A673 (cell line): ENCODE data around the gene MRPL12. TPM values are rescaled to one million over a fixed set of nuclear protein-coding genes. Genes with fewer than 3 reads are reported as not detected.

Source experiments
- Bru-seq: library from RNA; stranded (reverse); fragments of 400-500 nt; gene quantifications from one replicate; lab custom pipeline; 2021; lab: Mats Ljungman, UMichigan
- BruChase-seq, 2 experiments: library from RNA; stranded (reverse); fragments of 400-500 nt; gene quantifications; one replicate each; lab custom pipeline; 2021; lab: Mats Ljungman, UMichigan
- BruUV-seq: library from RNA; stranded (reverse); fragments of 400-500 nt; replicated peaks from 2 replicates; lab custom pipeline; 2021; lab: Mats Ljungman, UMichigan
- CTCF ChIA-PET: fragments of 300-600 bp; sonication (Branson Sonifier 250); formaldehyde crosslinking; loops from one replicate; lab custom pipeline; 2022; ENCODE audit warnings: antibody characterized with exemption; lab: Charles Lee
- POLR2A ChIA-PET: fragments of 300-600 bp; sonication (Branson Sonifier 250); formaldehyde crosslinking; loops from one replicate; lab custom pipeline; 2022; ENCODE audit warnings: antibody characterized with exemption; ENCODE audit not compliant: low non-redundant PET; lab: Charles Lee
- DNase-seq: peaks from one replicate; pipeline ENCODE4 v3.0.0-alpha.2; 2015; ENCODE audit warnings: low spot score
- H3K27ac ChIP-seq: fragments of 200-600 bp; sonication (generic); 2 replicates; pipeline ENCODE4 v1.5.1; 2016; ENCODE audit warnings: mixed run types, low read depth, mild to moderate bottlenecking, mixed read lengths, antibody characterized with exemption, low read length; ENCODE audit not compliant: poor library complexity, severe bottlenecking
- H3K27me3 ChIP-seq: fragments of 200-600 bp; sonication (generic); replicated peaks from 2 replicates; pipeline ENCODE4 v1.6.1; 2017; ENCODE audit warnings: mixed run types, low read depth, mild to moderate bottlenecking, mixed read lengths, antibody characterized with exemption, low read length; ENCODE audit not compliant: insufficient read depth, poor library complexity
- H3K36me3 ChIP-seq: fragments of 200-600 bp; sonication (generic); 2 replicates; pipeline ENCODE4 v1.6.1; 2016; ENCODE audit warnings: mixed run types, mild to moderate bottlenecking, mixed read lengths, antibody characterized with exemption, low read length; ENCODE audit not compliant: insufficient read depth, poor library complexity, severe bottlenecking
- H3K4me1 ChIP-seq: fragments of 200-600 bp; sonication (generic); 2 replicates; pipeline ENCODE4 v1.6.1; 2017; ENCODE audit warnings: mixed run types, mild to moderate bottlenecking, mixed read lengths, antibody characterized with exemption, low read length; ENCODE audit not compliant: insufficient read depth, poor library complexity, severe bottlenecking
- H3K4me3 ChIP-seq: fragments of 200-600 bp; sonication (generic); 2 replicates; pipeline ENCODE4 v1.5.1; 2016; ENCODE audit warnings: low read depth, mixed run types, mild to moderate bottlenecking, mixed read lengths, low read length; ENCODE audit not compliant: poor library complexity, severe bottlenecking
- H3K9me3 ChIP-seq: fragments of 200-600 bp; sonication (generic); 2 replicates; pipeline ENCODE4 v1.6.1; 2016; ENCODE audit warnings: mixed run types, low read depth, mild to moderate bottlenecking, mixed read lengths, antibody characterized with exemption, low read length; ENCODE audit not compliant: poor library complexity, severe bottlenecking
- CTCF ChIP-seq: fragments of 300-800, 200-600 bp; sonication (generic); conservative IDR thresholded peaks from 2 replicates; pipeline ENCODE4 v1.5.1; 2017; ENCODE audit warnings: low read depth, mild to moderate bottlenecking, antibody characterized with exemption, low read length, moderate library complexity, mixed read lengths
- EZH2 ChIP-seq: fragments of 200-600 bp; sonication (generic); IDR thresholded peaks from 2 replicates; pipeline ENCODE4 v1.6.1; 2017; ENCODE audit warnings: borderline replicate concordance, low read depth, mild to moderate bottlenecking, mixed read lengths, antibody characterized with exemption, low read length; ENCODE audit not compliant: poor library complexity, severe bottlenecking
- intact Hi-C: fragments of 100-400 bp; cut with micrococcal nuclease; formaldehyde crosslinking; loops from one replicate; pipeline ENCODE4 v1.10.0; 2022; ENCODE audit not compliant: unreplicated experiment
- long read RNA-seq: library from polyadenylated mRNA; stranded (forward); transcript quantifications from one replicate; pipeline ENCODE4 v2.0.0, GENCODE V29; 2022
- total RNA-seq: library from RNA; stranded (reverse); gene quantifications from 2 replicates; pipeline ENCODE4 v1.2.3, GENCODE V29; 2021

The MRPL12 gene
- total RNA-seq = 184 and 186 TPM in 2 replicates
- percentile 96 among the genes with signal in this experiment for Bru-seq, nascent RNA
- percentile 97 among the genes with signal in this experiment for BruChase-seq, experiment 1, labeled RNA remaining after a 2-hour chase
- percentile 98 among the genes with signal in this experiment for BruChase-seq, experiment 2, labeled RNA remaining after a 6-hour chase
- long read RNA-seq, transcript MRPL12-201 (5 exons, 1,028 nt) = major isoform, 94 of 97 reads
- long read RNA-seq, partial matches to known transcripts = 3 of 97 reads
- long read RNA-seq, other reads (novel, unspliced or antisense) = 0 of 97 reads

- POLR2A ChIA-PET = no interaction called here
- CTCF ChIA-PET = no interaction called here
- no peak for TF ChIP-seq CTCF
- TF ChIP-seq EZH2 = no peak
- Histone ChIP-seq H3K4me3 (peak within 1 kb of the TSS; percentile 98), H3K4me1 (peaks cover 23% of the 10 kb centered on the region), H3K9me3 (no peaks in the 10 kb centered on the region), H3K36me3 (peaks cover 69% of the 10 kb centered on the region), H3K27me3 (no peaks in the 10 kb centered on the region), H3K27ac (peak within 1 kb of the TSS; percentile 97)
- intact Hi-C loops = no loop called here
- no TSS peak for BruUV-seq
- peak; percentile 97 for DNase-seq
These were observed at the start of gene MRPL12 for GRCh38 chr17:81702934-81703746. Gene MRPL12, plus strand, starts transcription at chr17:81703367. Its CDS starts 135 bp downstream, at chr17:81703502.

- no peak overlapping the region for H3K27ac ChIP-seq
- no peak for TF ChIP-seq EZH2
These were observed 47.6 kb upstream of the MRPL12 start for GRCh38 chr17:81655378-81656117.

GRCh38 chr17:81656118-81656743 lies 46.9 kb upstream of the MRPL12 start, which contains the start of gene PDE6G:
Gene PDE6G, minus strand, starts transcription at chr17:81656542. Its CDS starts 3,237 bp downstream, at chr17:81653305.
- H3K27me3 ChIP-seq = no peaks in the 10 kb centered on the region
- DNase-seq = no peak
- no peak within 1 kb of the TSS for H3K4me3 ChIP-seq
- no peak for TF ChIP-seq CTCF
- TF ChIP-seq EZH2 = no peak
- no peaks in the 10 kb centered on the region for H3K4me1 ChIP-seq
- H3K9me3 ChIP-seq = no peaks in the 10 kb centered on the region
- BruUV-seq = no TSS peak
- intact Hi-C loops = no loop called here
- no peaks in the 10 kb centered on the region for H3K36me3 ChIP-seq
- ChIA-PET CTCF (interaction anchor here (0.6 to 1.2 kb wide), 2 partner anchors 11 to 381 kb away, joined by 3 read pairs; partner anchors contain the start of gene DCXR), POLR2A (no interaction called here)
- H3K27ac ChIP-seq = no peak within 1 kb of the TSS

More at GRCh38 chr17:81655378-81656117, 47.6 kb upstream of the MRPL12 start:
- H3K27me3 ChIP-seq = no peaks in the 10 kb centered on the region
- ChIA-PET POLR2A (no interaction called here), CTCF (interaction anchor here (1.2 kb wide), 1 partner anchor 12 kb away, joined by 3 read pairs; no protein-coding TSS in a partner anchor)
- BruUV-seq = no TSS peak
- intact Hi-C loops = no loop called here
- no peak for DNase-seq
- H3K4me3 ChIP-seq = no peak overlapping the region
- no peaks in the 10 kb centered on the region for H3K9me3 ChIP-seq
- H3K36me3 ChIP-seq = no peaks in the 10 kb centered on the region
- H3K4me1 ChIP-seq = no peaks in the 10 kb centered on the region
